Calu3 (cell line): ENCODE data around the gene ZNF274. TPM values are rescaled to one million over a fixed set of nuclear protein-coding genes. Genes with fewer than 3 reads are reported as not detected.
A peak's percentile ranks its signal among the peaks of the same experiment; 100 is the strongest.
"Not testable (repeated sequence)": the region's sequence is repeated elsewhere in the genome, so short reads cannot be mapped to it uniquely, and the experiment has no call there.

ENCODE experiments used
- Bru-seq: library from RNA; stranded (reverse); fragments of 400-500 nt; gene quantifications from one replicate; lab custom pipeline; 2021; lab: Mats Ljungman, UMichigan
- BruChase-seq, 2 experiments: library from RNA; stranded (reverse); fragments of 400-500 nt; gene quantifications; one replicate each; lab custom pipeline; 2021; lab: Mats Ljungman, UMichigan
- BruUV-seq: library from RNA; stranded (reverse); fragments of 400-500 nt; replicated peaks from 2 replicates; lab custom pipeline; 2021; lab: Mats Ljungman, UMichigan
- CTCF ChIA-PET: fragments of 300-600 bp; sonication (Branson Sonifier 250); formaldehyde crosslinking; loops from one replicate; lab custom pipeline; 2022; ENCODE audit warnings: antibody characterized with exemption; lab: Charles Lee
- DNase-seq: peaks from one replicate; pipeline ENCODE4 v3.0.0; 2022
- H3K27ac Mint-ChIP-seq: one replicate; pipeline ENCODE4 v1.8.0; 2022; ENCODE audit warnings: mixed read lengths; ENCODE audit not compliant: unreplicated experiment
- H3K27me3 Mint-ChIP-seq: one replicate; pipeline ENCODE4 v1.8.0; 2022; ENCODE audit warnings: mixed read lengths; ENCODE audit not compliant: unreplicated experiment
- H3K36me3 Mint-ChIP-seq: one replicate; pipeline ENCODE4 v1.8.0; 2022; ENCODE audit warnings: mild to moderate bottlenecking, moderate library complexity, mixed read lengths; ENCODE audit not compliant: insufficient read depth, unreplicated experiment
- H3K4me1 Mint-ChIP-seq: one replicate; pipeline ENCODE4 v1.8.0; 2022; ENCODE audit warnings: mild to moderate bottlenecking, low read depth, mixed read lengths; ENCODE audit not compliant: unreplicated experiment
- H3K4me3 Mint-ChIP-seq: one replicate; pipeline ENCODE4 v1.8.0; 2022; ENCODE audit warnings: mild to moderate bottlenecking, low read depth, moderate library complexity, mixed read lengths; ENCODE audit not compliant: unreplicated experiment
- H3K9me3 Mint-ChIP-seq: one replicate; pipeline ENCODE4 v1.8.0; 2022; ENCODE audit warnings: low read depth, mixed read lengths; ENCODE audit not compliant: unreplicated experiment
- CTCF ChIP-seq: fragments of 200-600 bp; IDR thresholded peaks from one replicate; pipeline ENCODE4 v1.8.0; 2022; ENCODE audit warnings: antibody characterized with exemption; ENCODE audit not compliant: unreplicated experiment
- intact Hi-C: fragments of 100-400 bp; cut with micrococcal nuclease; formaldehyde crosslinking; loops from one replicate; pipeline ENCODE4 v1.10.0; 2022; ENCODE audit not compliant: unreplicated experiment
- long read RNA-seq: library from polyadenylated mRNA; stranded (forward); transcript quantifications from one replicate; pipeline ENCODE4 v2.0.0, GENCODE V29; 2022
- total RNA-seq: library from RNA; stranded (reverse); gene quantifications from 2 replicates; pipeline ENCODE4 v1.2.3, GENCODE V29; 2022

Gene ZNF274
- total RNA-seq (43.2 and 44.6 TPM in 2 replicates), Bru-seq, nascent RNA (percentile 88 among the genes with signal in this experiment), BruChase-seq, experiment 1, labeled RNA remaining after a 6-hour chase (percentile 82 among the genes with signal in this experiment), BruChase-seq, experiment 2, labeled RNA remaining after a 2-hour chase (percentile 78 among the genes with signal in this experiment)
- long read RNA-seq, full-length matches to known transcripts = 36 of 53 reads
- long read RNA-seq, partial matches to known transcripts = 7 of 53 reads
- long read RNA-seq, other reads (novel, unspliced or antisense) = 10 of 53 reads

DNA sequence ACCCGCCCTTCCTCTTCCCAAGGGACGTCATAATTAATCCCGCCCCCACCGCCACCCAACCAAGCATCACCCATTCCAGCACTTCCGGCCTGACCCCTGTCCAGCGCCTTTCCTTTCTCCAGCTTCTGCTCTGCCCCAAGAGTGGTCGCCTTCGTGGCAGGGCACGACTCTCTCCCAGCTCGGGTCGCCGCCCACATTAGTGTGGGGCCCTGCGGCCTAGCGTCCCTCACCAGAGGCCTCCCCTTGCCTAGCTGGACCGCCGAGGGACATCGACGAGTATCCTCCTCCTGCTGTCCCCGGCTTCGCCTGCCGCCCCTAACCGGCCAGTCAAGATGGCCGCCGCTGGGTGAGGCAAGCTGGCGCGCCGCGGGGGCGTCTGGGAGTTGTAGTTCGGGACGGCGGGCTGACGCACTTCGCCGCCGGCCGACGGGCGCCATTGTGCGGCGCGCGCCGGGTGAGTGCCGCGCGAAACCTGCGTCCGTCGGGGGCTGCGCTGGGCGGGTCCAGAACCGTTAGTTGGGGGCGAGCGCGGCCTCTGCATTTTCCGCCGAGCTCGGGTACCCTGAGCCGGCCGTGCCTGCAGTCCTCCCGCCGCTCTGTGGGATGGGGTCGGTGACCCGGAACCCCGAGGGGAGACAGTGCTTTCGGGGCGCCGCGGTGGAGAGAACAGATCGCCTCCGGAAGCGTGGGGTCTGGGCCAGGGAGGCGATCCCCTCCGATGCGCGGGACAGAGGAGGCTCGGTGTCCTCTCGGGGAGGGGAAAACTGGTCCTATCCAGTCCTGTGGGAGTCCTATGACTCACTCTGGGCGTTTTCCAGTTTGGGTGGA lies at the start of gene ZNF274:
ZNF274 (plus strand) TSS at position 73 of the 828 bp plus-strand sequence. CDS start 905 bp downstream, outside the sequence.
- DNase-seq = peak; percentile 98
- Mint-ChIP-seq H3K27me3 (no peaks in the 10 kb centered on the region), H3K4me1 (peaks cover 14% of the 10 kb centered on the region), H3K4me3 (peak within 1 kb of the TSS; percentile 98), H3K27ac (peak within 1 kb of the TSS; percentile 98), H3K36me3 (peaks cover 66% of the 10 kb centered on the region), H3K9me3 (peaks cover 18% of the 10 kb centered on the region)
- no peak for TF ChIP-seq CTCF
- intact Hi-C loops = loop anchor here (1.0 to 10.0 kb wide), 3 partner anchors 120 to 222 kb away; partner anchors contain the start of genes ZNF584 and ZSCAN22
- CTCF ChIA-PET = no interaction called here
- BruUV-seq = no TSS peak

- no TSS peak for BruUV-seq
- no peak overlapping the region for H3K4me3 Mint-ChIP-seq
- H3K27me3 Mint-ChIP-seq = no peaks in the 10 kb centered on the region
- H3K9me3 Mint-ChIP-seq = peaks cover 19% of the 10 kb centered on the region
- DNase-seq = no peak
- peaks cover 42% of the 10 kb centered on the region for H3K36me3 Mint-ChIP-seq
- H3K27ac Mint-ChIP-seq = no peak overlapping the region
- CTCF ChIA-PET = no interaction called here
- intact Hi-C loops = no loop called here
- no peak for TF ChIP-seq CTCF
- no peaks in the 10 kb centered on the region for H3K4me1 Mint-ChIP-seq
These were observed 48.6 kb upstream of the ZNF274 start for GRCh38 chr19:58134244-58134643.

DNA sequence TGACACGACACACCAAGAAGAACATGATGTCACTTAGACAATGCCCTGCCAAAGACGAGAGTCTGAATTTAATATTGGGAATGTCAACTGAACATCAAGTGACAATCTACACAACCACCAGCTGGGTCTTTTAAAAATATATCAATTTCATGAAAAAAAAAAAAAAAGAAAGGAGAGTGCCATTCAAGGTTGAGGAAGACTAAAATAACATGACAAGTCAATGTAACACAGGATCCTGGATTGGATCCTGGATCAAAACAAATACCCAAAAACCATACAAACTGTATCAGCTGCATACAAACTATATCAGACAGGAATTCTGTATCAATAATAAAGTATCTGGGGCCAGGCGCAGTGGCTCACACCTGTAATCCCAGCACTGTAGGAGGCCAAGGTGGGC lies 37.0 kb upstream of the ZNF274 start:
- DNase-seq = no peak
- Mint-ChIP-seq H3K36me3 (peaks cover 36% of the 10 kb centered on the region), H3K4me3 (no peak overlapping the region), H3K27me3 (no peaks in the 10 kb centered on the region), H3K9me3 (peaks cover 9% of the 10 kb centered on the region), H3K4me1 (peaks cover 13% of the 10 kb centered on the region), H3K27ac (no peak overlapping the region)
- CTCF ChIA-PET = no interaction called here
- no peak for TF ChIP-seq CTCF
- BruUV-seq = no TSS peak
- intact Hi-C loops = no loop called here

GRCh38 chr19:58147475-58147874 lies 35.4 kb upstream of the ZNF274 start:
- peaks cover 36% of the 10 kb centered on the region for H3K36me3 Mint-ChIP-seq
- H3K27me3 Mint-ChIP-seq, DNase-seq, BruUV-seq, H3K4me3 Mint-ChIP-seq, CTCF ChIA-PET, intact Hi-C loops, H3K27ac Mint-ChIP-seq: not testable (repeated sequence)
- peaks cover 21% of the 10 kb centered on the region for H3K4me1 Mint-ChIP-seq
- H3K9me3 Mint-ChIP-seq = peaks cover 15% of the 10 kb centered on the region
